Stimulated activated CD8-positive, alpha-beta memory T cell treated with anti-CD3 and anti-CD28 coated beads, Interleukin-4, amount 100 ng/mL, for 4 hours (primary cell): Measurements from ENCODE around the gene CD1C.
"Not testable (repeated sequence)": the region's sequence is repeated elsewhere in the genome, so short reads cannot be mapped to it uniquely, and the experiment has no call there.

Source experiments
- DNase-seq, 2 donors: peaks; one replicate each; pipeline ENCODE4 v3.0.0-alpha.2; 2020; ENCODE audit warnings: low read depth in 2 of 2, low spot score in 1 of 2

The CD1C gene

GRCh38 chr1:158328426-158328825 is 38.7 kb downstream of the CD1C start:
- no peak for DNase-seq

GRCh38 chr1:158329300-158329699 is 39.6 kb downstream of the CD1C start:
- DNase-seq, result no peak

DNA sequence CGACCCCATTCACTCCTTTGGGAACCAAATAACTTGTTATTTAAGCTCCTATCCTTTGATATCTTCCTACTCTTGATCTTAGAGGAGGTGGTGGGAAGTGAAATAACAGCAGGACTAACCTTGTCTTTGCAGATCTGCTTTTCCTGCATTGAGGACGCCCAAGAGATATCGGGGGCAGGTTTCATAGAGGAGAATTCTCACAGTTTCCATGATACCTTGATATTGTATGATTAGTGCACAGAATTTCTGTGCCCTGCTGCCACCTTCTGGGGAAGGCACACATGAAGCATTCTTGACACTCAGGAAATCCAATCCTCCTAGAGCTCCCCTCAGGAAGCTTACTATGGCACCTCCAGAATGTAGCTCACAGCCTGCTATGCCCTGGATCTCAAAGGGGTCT is 40.0 kb downstream of the CD1C start:
- DNase-seq, result no peak

GRCh38 chr1:158330391-158331105 is 40.8 kb downstream of the CD1C start:
- DNase-seq, result no peak

GRCh38 chr1:158331106-158331425 is 41.3 kb downstream of the CD1C start:
- no peak for DNase-seq

DNA sequence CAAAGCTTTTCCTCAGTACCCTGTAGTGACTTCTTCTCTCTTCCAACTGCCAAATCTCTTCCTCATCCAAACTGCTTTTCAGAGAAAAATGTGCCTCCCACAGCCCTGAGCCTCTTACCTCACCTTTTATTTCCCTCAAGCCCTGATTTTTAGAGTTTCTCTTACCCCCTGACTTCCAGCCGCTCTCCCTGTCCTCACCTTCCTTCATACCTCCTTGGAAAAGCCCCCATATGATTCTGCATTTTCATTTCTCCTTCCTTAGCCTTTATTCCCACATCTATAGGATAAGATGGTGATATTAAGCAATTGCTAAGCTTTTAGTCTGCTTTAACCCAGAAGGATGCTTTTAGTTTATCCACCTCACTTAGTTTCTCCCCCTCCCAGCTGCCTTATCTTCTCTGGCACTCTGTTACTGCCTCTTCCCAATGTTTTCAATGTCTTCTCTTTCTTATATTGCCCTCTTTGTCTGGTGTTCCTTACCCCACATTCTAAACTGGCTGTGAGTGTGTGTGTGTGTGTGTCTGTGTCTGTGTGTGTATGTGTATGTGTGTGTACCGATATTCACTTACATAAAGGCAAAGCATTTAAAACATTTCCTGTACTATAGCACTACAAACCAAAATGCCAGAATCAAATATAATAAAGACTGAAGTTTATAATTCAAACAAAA is 41.9 kb downstream of the CD1C start, which contains the start of gene CD1B:
Gene CD1B (minus strand): TSS at position 51 of the 670 bp plus-strand sequence. CDS start 108 bp downstream, outside the sequence.
- no peak for DNase-seq

DNA sequence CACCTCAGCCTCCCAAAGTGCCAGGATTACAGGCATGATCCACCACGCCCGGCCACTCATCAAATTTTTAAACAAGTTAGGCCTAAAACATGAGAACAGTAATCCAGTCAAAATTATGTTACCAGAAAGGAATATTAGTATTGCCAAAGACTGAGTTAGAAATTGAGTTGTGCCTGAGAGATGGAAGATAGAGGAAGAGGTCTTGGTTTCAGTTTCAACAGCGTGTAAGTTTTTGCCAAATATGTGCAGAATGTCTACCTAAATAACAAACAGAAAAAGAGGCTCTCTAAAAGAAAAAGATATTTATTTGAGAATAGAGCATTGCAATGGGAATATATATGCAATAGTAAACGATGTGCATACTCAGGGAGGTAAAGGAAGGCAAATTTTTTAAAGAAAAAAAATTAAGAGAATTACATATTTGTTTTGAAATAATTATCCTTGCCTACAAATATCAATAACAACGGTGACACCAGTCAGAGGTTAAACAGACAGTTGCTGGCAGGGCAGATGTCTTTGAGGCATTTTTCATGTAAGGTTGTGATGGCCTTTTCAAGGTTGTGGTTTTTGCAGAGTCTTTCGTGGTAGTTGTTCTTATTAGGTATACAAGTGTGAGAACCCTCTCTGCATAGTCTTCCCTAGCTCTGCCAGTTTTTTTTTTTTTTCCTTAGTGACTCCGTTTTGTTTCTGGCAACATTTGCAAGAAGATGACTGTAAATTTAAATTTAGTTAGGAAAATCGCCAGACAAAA is 43.9 kb downstream of the CD1C start:
- DNase-seq, result no peak

DNA sequence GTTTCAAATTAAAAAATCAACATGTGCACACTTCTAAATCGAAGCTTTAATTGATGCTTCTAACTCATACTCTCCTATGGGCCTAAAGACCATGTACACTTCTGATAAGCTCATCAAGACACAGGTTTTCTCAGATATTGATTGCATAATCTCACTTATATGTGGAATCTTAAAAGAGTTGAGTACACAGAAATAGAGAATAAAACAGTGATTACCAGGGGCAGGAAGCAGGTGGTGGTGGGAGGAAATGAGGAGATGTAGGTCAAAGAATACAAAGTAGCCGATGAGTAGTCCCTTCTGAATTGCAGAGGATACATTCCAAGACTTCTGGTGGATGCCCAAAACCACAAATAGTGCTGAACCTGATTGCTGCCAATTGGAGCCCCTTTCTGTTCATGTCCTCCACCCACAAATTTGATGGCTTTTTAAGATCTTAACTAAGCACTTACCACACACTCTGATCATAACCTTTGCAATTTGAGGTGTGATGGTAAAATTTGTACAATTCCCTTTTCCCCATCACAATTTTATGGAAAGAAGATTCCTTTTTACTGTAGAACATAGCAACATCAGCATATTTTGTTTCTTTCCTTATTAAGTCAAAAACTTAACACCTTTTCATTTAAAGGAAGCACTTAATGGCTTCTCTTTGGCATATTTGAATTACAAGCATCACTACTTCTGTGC is 44.9 kb downstream of the CD1C start:
- no peak for DNase-seq

GRCh38 chr1:158335213-158335532 is 45.5 kb downstream of the CD1C start:
- DNase-seq, result no peak

GRCh38 chr1:158336413-158336812 is 46.7 kb downstream of the CD1C start:
- not testable (repeated sequence) for DNase-seq
